ENCODE results near the gene PAX2. TPM values are rescaled to one million over a fixed set of nuclear protein-coding genes. Genes with fewer than 3 reads are reported as not detected.

PAX2 gene
- total RNA-seq, 1 experiment from 2014 or later = 0.09 TPM

DNA sequence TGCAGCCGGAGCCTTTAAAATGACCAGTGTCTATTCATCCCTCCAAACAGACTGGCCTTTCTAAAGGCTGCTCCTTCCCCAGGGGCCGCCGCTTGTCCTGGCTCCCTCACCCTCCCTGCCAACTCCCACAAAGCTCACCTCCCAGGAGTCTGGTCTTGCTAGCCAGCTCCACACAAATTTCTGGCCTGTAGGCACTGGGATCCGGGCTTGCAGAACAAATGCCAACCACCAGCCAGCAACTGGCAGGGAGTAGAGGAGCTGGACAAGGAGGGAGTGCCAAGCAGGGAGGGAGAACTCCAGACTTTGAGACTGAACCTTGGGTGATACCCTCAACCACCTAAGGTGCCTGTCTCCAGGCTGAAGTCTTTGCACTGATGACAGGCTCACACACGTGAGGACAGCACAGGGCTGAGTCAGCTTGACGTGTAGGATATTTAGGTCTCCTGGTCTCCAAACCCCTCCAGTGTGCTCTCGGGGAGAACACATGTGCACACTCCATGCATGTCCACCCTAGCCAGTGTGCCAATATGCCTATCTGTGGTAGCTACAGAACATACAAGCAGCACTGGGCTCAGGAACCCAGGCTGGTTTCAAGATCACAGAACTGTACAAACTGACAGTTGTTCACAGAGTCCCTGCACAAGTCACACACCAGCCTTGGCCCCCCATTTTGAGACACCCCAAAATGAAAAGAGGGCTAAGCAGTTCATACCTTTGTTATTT lies 6.0 kb downstream of the PAX2 start:
- TF ChIP-seq CREM (CRISPR knock-in tag; IDR thresholded peaks at IDR 0.05) = no peak
- TF ChIP-seq, protein P1, sequence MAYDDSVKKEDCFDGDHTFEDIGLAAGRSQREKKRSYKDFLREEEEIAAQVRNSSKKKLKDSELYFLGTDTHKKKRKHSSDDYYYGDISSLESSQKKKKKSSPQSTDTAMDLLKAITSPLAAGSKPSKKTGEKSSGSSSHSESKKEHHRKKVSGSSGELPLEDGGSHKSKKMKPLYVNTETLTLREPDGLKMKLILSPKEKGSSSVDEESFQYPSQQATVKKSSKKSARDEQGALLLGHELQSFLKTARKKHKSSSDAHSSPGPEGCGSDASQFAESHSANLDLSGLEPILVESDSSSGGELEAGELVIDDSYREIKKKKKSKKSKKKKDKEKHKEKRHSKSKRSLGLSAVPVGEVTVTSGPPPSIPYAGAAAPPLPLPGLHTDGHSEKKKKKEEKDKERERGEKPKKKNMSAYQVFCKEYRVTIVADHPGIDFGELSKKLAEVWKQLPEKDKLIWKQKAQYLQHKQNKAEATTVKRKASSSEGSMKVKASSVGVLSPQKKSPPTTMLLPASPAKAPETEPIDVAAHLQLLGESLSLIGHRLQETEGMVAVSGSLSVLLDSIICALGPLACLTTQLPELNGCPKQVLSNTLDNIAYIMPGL (CRISPR knock-in tag; IDR thresholded peaks at IDR 0.05) = no peak
- no peak overlapping the region for H3K27ac Mint-ChIP-seq
- no peaks in the 10 kb centered on the region for H3K9me3 Mint-ChIP-seq
- ATAC-seq (no peak), DNase-seq (ENCODE audit: low spot score) (no peak)
- no peak overlapping the region for H3K4me3 Mint-ChIP-seq
- CTCF ChIA-PET = interaction anchor here (0.8 to 2.8 kb wide), 14 partner anchors 8 to 391 kb away, joined by 3 to 21 read pairs (median 4); no protein-coding TSS in a partner anchor
- no peaks in the 10 kb centered on the region for H3K36me3 Mint-ChIP-seq
- POLR2A ChIA-PET = no interaction called here
- H3K4me1 Mint-ChIP-seq = peaks cover 21% of the 10 kb centered on the region
- H3K27me3 Mint-ChIP-seq (ENCODE audit: low read depth) = peaks cover 100% of the 10 kb centered on the region

- Mint-ChIP-seq H3K4me3 (no peak overlapping the region), H3K27me3 (ENCODE audit: low read depth) (peaks cover 98% of the 10 kb centered on the region), H3K36me3 (no peaks in the 10 kb centered on the region), H3K9me3 (no peaks in the 10 kb centered on the region), H3K27ac (no peak overlapping the region), H3K4me1 (peaks cover 7% of the 10 kb centered on the region)
- DNase-seq (ENCODE audit: low spot score) (no peak), ATAC-seq (no peak)
- POLR2A ChIA-PET = interaction anchor here (0.6 kb wide), 1 partner anchor 84 kb away, joined by 3 read pairs; no protein-coding TSS in a partner anchor
- CTCF ChIA-PET = interaction anchor here (0.9 to 1.0 kb wide), 2 partner anchors 11 to 116 kb away, joined by 3 to 4 read pairs; no protein-coding TSS in a partner anchor
- TF ChIP-seq ZNF532 (CRISPR knock-in tag; IDR thresholded peaks at IDR 0.05; ENCODE audit: borderline replicate concordance) (no peak), SP1 (CRISPR knock-in tag; conservative IDR thresholded peaks at IDR 0.05) (no peak), RORB (CRISPR knock-in tag; IDR thresholded peaks at IDR 0.05) (no peak), NFE2L1 (CRISPR knock-in tag; IDR thresholded peaks at IDR 0.05) (no peak)
- TF ChIP-seq, protein P2, sequence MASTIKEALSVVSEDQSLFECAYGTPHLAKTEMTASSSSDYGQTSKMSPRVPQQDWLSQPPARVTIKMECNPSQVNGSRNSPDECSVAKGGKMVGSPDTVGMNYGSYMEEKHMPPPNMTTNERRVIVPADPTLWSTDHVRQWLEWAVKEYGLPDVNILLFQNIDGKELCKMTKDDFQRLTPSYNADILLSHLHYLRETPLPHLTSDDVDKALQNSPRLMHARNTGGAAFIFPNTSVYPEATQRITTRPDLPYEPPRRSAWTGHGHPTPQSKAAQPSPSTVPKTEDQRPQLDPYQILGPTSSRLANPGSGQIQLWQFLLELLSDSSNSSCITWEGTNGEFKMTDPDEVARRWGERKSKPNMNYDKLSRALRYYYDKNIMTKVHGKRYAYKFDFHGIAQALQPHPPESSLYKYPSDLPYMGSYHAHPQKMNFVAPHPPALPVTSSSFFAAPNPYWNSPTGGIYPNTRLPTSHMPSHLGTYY (CRISPR knock-in tag; IDR thresholded peaks at IDR 0.05) = no peak
Measured at GRCh38 chr10:100755821-100756220, 10.4 kb downstream of the PAX2 start.

- POLR2A ChIA-PET = no interaction called here
- no peaks in the 10 kb centered on the region for H3K36me3 Mint-ChIP-seq
- peaks cover 8% of the 10 kb centered on the region for H3K4me1 Mint-ChIP-seq
- peak; percentile 83 for ATAC-seq
- CTCF ChIA-PET = interaction anchor here (0.8 to 1.9 kb wide), 8 partner anchors 15 to 241 kb away, joined by 3 to 7 read pairs (median 4); no protein-coding TSS in a partner anchor
- no peak overlapping the region for H3K27ac Mint-ChIP-seq
- H3K9me3 Mint-ChIP-seq = no peaks in the 10 kb centered on the region
- DNase-seq (ENCODE audit: low spot score) = no peak
- no peak overlapping the region for H3K4me3 Mint-ChIP-seq
- peaks cover 88% of the 10 kb centered on the region for H3K27me3 Mint-ChIP-seq (ENCODE audit: low read depth)
- TF ChIP-seq ZBTB43 (CRISPR knock-in tag; IDR thresholded peaks at IDR 0.05) (no peak), TP53 (CRISPR knock-in tag; IDR thresholded peaks at IDR 0.05) (no peak), CREM (CRISPR knock-in tag; IDR thresholded peaks at IDR 0.05) (no peak), FOXK1 (CRISPR knock-in tag; IDR thresholded peaks at IDR 0.05) (no peak), ZMAT4 (CRISPR knock-in tag; IDR thresholded peaks at IDR 0.05) (no peak), ZNF396 (CRISPR knock-in tag; IDR thresholded peaks at IDR 0.05; ENCODE audit: borderline replicate concordance) (no peak), STAT6 (CRISPR knock-in tag; conservative IDR thresholded peaks at IDR 0.05; ENCODE audit: low read depth) (no peak)
- TF ChIP-seq, protein P3, sequence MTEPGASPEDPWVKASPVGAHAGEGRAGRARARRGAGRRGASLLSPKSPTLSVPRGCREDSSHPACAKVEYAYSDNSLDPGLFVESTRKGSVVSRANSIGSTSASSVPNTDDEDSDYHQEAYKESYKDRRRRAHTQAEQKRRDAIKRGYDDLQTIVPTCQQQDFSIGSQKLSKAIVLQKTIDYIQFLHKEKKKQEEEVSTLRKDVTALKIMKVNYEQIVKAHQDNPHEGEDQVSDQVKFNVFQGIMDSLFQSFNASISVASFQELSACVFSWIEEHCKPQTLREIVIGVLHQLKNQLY (CRISPR knock-in tag; IDR thresholded peaks at IDR 0.05) = no peak
- TF ChIP-seq, protein P4, sequence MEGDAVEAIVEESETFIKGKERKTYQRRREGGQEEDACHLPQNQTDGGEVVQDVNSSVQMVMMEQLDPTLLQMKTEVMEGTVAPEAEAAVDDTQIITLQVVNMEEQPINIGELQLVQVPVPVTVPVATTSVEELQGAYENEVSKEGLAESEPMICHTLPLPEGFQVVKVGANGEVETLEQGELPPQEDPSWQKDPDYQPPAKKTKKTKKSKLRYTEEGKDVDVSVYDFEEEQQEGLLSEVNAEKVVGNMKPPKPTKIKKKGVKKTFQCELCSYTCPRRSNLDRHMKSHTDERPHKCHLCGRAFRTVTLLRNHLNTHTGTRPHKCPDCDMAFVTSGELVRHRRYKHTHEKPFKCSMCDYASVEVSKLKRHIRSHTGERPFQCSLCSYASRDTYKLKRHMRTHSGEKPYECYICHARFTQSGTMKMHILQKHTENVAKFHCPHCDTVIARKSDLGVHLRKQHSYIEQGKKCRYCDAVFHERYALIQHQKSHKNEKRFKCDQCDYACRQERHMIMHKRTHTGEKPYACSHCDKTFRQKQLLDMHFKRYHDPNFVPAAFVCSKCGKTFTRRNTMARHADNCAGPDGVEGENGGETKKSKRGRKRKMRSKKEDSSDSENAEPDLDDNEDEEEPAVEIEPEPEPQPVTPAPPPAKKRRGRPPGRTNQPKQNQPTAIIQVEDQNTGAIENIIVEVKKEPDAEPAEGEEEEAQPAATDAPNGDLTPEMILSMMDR (IDR thresholded peaks at IDR 0.05) = no peak
Measured at GRCh38 chr10:100759331-100759730, 13.9 kb downstream of the PAX2 start.

Data from WTC11 (cell line).